HG03558 (cell line): ENCODE measurements around the gene NDC1.

Source experiments
- ATAC-seq: cut with Tn5 transposase; IDR thresholded peaks from one replicate; pipeline ENCODE4 v1.9.1; 2021; ENCODE audit warnings: moderate number of reproducible peaks; ENCODE audit not compliant: unreplicated experiment; ENCODE audit errors: extremely low read depth

Gene NDC1

GRCh38 chr1:53716150-53716549, 121.9 kb downstream of the NDC1 start:
- ATAC-seq: no peak

- ATAC-seq: no peak
Measured at GRCh38 chr1:53715478-53715877, 122.6 kb downstream of the NDC1 start.
